K562 (cell line): Measurements from ENCODE around the gene CCSAP. TPM values are rescaled to one million over a fixed set of nuclear protein-coding genes. Genes with fewer than 3 reads are reported as not detected.

ENCODE experiments used
- ATAC-seq: fragments of 200-7000 bp; cut with Tn5 transposase; 3 replicates; pipeline ENCODE4 v1.9.1; 2020; ENCODE audit warnings: moderate library complexity
- BruUV-seq: library from RNA; stranded (reverse); fragments of 400-500 nt; replicated peaks from 2 replicates; lab custom pipeline; 2021; lab: Mats Ljungman, UMichigan
- CTCF ChIA-PET: fragments of 300-600 bp; formaldehyde crosslinking; extraction: SDS; loops from one replicate; lab custom pipeline; 2021; ENCODE audit warnings: low intra/inter-chr PET ratio; lab: Yijun Ruan, JAX
- POLR2A ChIA-PET: fragments of 300-600, 350-650 bp; sonication (Branson Sonifier 250); formaldehyde crosslinking; extraction: SDS; loops from one replicate; lab custom pipeline; 2021; ENCODE audit warnings: antibody characterized with exemption, inconsistent platforms; lab: Yijun Ruan, JAX
- DNase-seq, 4 experiments: peaks; one replicate each; pipeline versions ENCODE4 v3.0.0 to v3.0.0-alpha.2; 2011 to 2018; ENCODE audit warnings: low spot score in 3 of 4, mixed read lengths in 3 of 4; ENCODE audit errors: extremely low read depth in 1 of 4
- FAIRE-seq: peaks from 2 replicates; lab custom pipeline; 2011; peaks lifted over from hg19 to GRCh38; lab: Jason Lieb, UNC
- H2AFZ ChIP-seq: 2 replicates; pipeline ENCODE4 v1.6.0; 2011; ENCODE audit warnings: low read depth, low read length, control low read depth, inconsistent platforms
- H3K27ac ChIP-seq: fragments of 200-600 bp; 3 replicates; pipeline ENCODE4 v1.8.0; 2011; ENCODE audit warnings: low read depth, mild to moderate bottlenecking, control low read depth, inconsistent platforms, low read length, moderate library complexity, mixed read lengths; ENCODE audit errors: extremely low read depth
- H3K27me3 ChIP-seq, 2 experiments: fragments of 300-600 bp in 1 of 2; 2 replicates in 1 of 2; 3 replicates in 1 of 2; pipeline versions ENCODE4 v1.6.0 to v1.8.0; 2011; ENCODE audit warnings: inconsistent platforms in 2 of 2, low read length in 2 of 2, mild to moderate bottlenecking in 1 of 2, mixed read lengths in 1 of 2, moderate library complexity in 1 of 2; ENCODE audit not compliant: control insufficient read depth in 2 of 2, insufficient read depth in 2 of 2
- H3K36me3 ChIP-seq: fragments of 300-600 bp; 3 replicates; pipeline ENCODE4 v1.8.0; 2011; ENCODE audit warnings: mild to moderate bottlenecking, low read length, inconsistent platforms; ENCODE audit not compliant: control insufficient read depth, insufficient read depth
- H3K4me1 ChIP-seq, 2 experiments: fragments of 200-600 bp in 1 of 2; replicated peaks in 1 of 2; 2 replicates in 1 of 2; 3 replicates in 1 of 2; pipeline versions ENCODE4 v1.5.1 to v1.8.0; 2011; ENCODE audit warnings: inconsistent platforms in 2 of 2, low read length in 2 of 2, mild to moderate bottlenecking in 1 of 2, mixed read lengths in 1 of 2, moderate library complexity in 1 of 2; ENCODE audit not compliant: control insufficient read depth in 2 of 2, insufficient read depth in 2 of 2
- H3K4me2 ChIP-seq: 2 replicates; pipeline ENCODE4 v1.6.1; 2011; ENCODE audit warnings: low read length, control low read depth, inconsistent platforms, mixed read lengths; ENCODE audit not compliant: insufficient read depth
- H3K4me3 ChIP-seq: fragments of 200-600 bp; sonication (generic), shearing (Covaris generic); 2 replicates; pipeline ENCODE4 v1.5.1; 2016; ENCODE audit warnings: control low read depth, inconsistent platforms
- H3K79me2 ChIP-seq: fragments of 200-600 bp; 3 replicates; pipeline ENCODE4 v1.8.0; 2011; ENCODE audit warnings: low read length, inconsistent platforms; ENCODE audit not compliant: control insufficient read depth, insufficient read depth
- H3K9ac ChIP-seq, 2 experiments: 2 replicates each; pipeline versions ENCODE4 v1.6.0 to v1.6.1; 2011; ENCODE audit warnings: low read depth in 2 of 2, low read length in 2 of 2, control low read depth in 1 of 2, inconsistent platforms in 1 of 2, mild to moderate bottlenecking in 1 of 2, mixed read lengths in 1 of 2; ENCODE audit not compliant: insufficient read depth in 1 of 2
- H3K9me1 ChIP-seq: one replicate; pipeline ENCODE4 v1.6.0; 2011; ENCODE audit warnings: inconsistent platforms, mild to moderate bottlenecking, low read length, moderate library complexity; ENCODE audit not compliant: control insufficient read depth, insufficient read depth
- H3K9me3 ChIP-seq: replicated peaks from 2 replicates; pipeline ENCODE4 v1.5.1; 2011; ENCODE audit warnings: low read depth, low read length, inconsistent platforms; ENCODE audit not compliant: control insufficient read depth, insufficient read depth
- H4K20me1 ChIP-seq: replicated peaks from 2 replicates; pipeline ENCODE4 v1.6.1; 2011; ENCODE audit warnings: low read length, inconsistent platforms, mixed read lengths; ENCODE audit not compliant: control insufficient read depth, insufficient read depth
- CBFA2T2 ChIP-seq: fragments of 450-650 bp; conservative IDR thresholded peaks from 2 replicates; pipeline ENCODE4 v1.6.1; 2017; ENCODE audit warnings: mild to moderate bottlenecking
- CBFB ChIP-seq: sonication (generic); formaldehyde crosslinking; IDR thresholded peaks from 2 replicates; pipeline ENCODE4 v1.4.0; 2020; ENCODE audit warnings: mild to moderate bottlenecking, missing genetic modification reagents
- DMBX1 ChIP-seq: fragments of 250-450 bp; sonication (Bioruptor Pico); IDR thresholded peaks from 2 replicates; pipeline ENCODE4 v1.8.0; 2022; ENCODE audit warnings: inconsistent platforms, mild to moderate bottlenecking, moderate library complexity, borderline replicate concordance
- ETS1 ChIP-seq: conservative IDR thresholded peaks from 2 replicates; pipeline ENCODE4 v1.6.1; 2011; ENCODE audit warnings: low read depth, mild to moderate bottlenecking, low read length; ENCODE audit not compliant: control insufficient read depth
- HBP1 ChIP-seq: fragments of 450-650 bp; formaldehyde crosslinking; IDR thresholded peaks from 2 replicates; pipeline ENCODE4 v1.4.0; 2022; ENCODE audit warnings: missing genetic modification characterization
- HMBOX1 ChIP-seq: sonication (generic); IDR thresholded peaks from 2 replicates; pipeline ENCODE4 v1.6.1; 2016
- MYC ChIP-seq, 2 experiments: fragments of 250-450 bp in 1 of 2; sonication (Bioruptor Pico) in 1 of 2; IDR thresholded peaks; 2 replicates each; pipeline versions ENCODE4 v1.5.1 to v1.6.1; 2012 to 2021; ENCODE audit warnings: low read depth in 2 of 2, borderline replicate concordance in 1 of 2, improper control_type of control experiment in 1 of 2, low read length in 1 of 2, mild to moderate bottlenecking in 1 of 2, moderate library complexity in 1 of 2
- NR3C1 ChIP-seq: sonication (generic); formaldehyde crosslinking; IDR thresholded peaks from 2 replicates; pipeline ENCODE4 v1.8.1; 2022; ENCODE audit warnings: missing genetic modification reagents
- TRIM28 ChIP-seq: fragments of 450-650 bp; IDR thresholded peaks from 2 replicates; pipeline ENCODE4 v1.6.1; 2017
- U2AF1 ChIP-seq: fragments of 200-400 bp; formaldehyde crosslinking; optimal IDR thresholded peaks from 2 replicates; pipeline ENCODE3; 2017; ENCODE audit warnings: mild to moderate bottlenecking, low read depth, low read length, moderate library complexity
- ZFPM2 ChIP-seq: fragments of 250-450 bp; sonication (Bioruptor Pico); IDR thresholded peaks from 2 replicates; pipeline ENCODE4 v1.5.1; 2022; ENCODE audit warnings: mild to moderate bottlenecking
- ZNF197 ChIP-seq: fragments of 200-800 bp; sonication (Bioruptor generic); IDR thresholded peaks from 2 replicates; pipeline ENCODE4 v1.6.1; 2016; ENCODE audit warnings: low read depth, missing genetic modification characterization, missing compliant biosample characterization
- ZNF224 ChIP-seq: sonication (generic); formaldehyde crosslinking; IDR thresholded peaks from 2 replicates; pipeline ENCODE4 v1.8.0; 2022; ENCODE audit warnings: mild to moderate bottlenecking, missing genetic modification reagents
- WGBS: fragments of 100-300 bp; shearing (Covaris generic); methylation state at CpG from one replicate; pipeline ENCODE4 v1.1.6; 2016; ENCODE audit warnings: low coverage, mixed read lengths; ENCODE audit not compliant: insufficient coverage; ENCODE audit errors: missing lambda C conversion rate; 5-methylcytosine and 5-hydroxymethylcytosine counted together
- in situ Hi-C: fragments of 300-500 bp; cut with MboI; formaldehyde crosslinking; loops from 4 replicates; pipeline ENCODE4 v1.15.0; 2018; ENCODE audit warnings: inconsistent platforms, mixed read lengths
- intact Hi-C: fragments of 100-400 bp; cut with micrococcal nuclease; formaldehyde crosslinking; loops from 2 replicates; pipeline ENCODE4 v1.14.2; 2022
- polyA plus RNA-seq, 8 experiments: library from polyadenylated mRNA; depleted of rRNA in 4 of 8; stranded (reverse) in 5 of 8; unstranded in 3 of 8; fragments of >200 nt; fragmentation: Nextera tagmentation in 2 of 8; fragmentation: Illumina TruSeq in 1 of 8; extraction: Ambion mirVana in 2 of 8; extraction: Trizol in 1 of 8; gene quantifications; 2 replicates each; pipeline versions ENCODE4 v1.2.1 to v1.2.3, GENCODE V29; 2011 to 2014; ENCODE audit warnings: inconsistent platforms in 1 of 8, missing spikeins in 1 of 8
- total RNA-seq, 7 experiments: library from RNA; depleted of rRNA in 6 of 7; stranded (reverse); fragments of >200 nt in 6 of 7; fragmentation: Illumina TruSeq in 2 of 7; extraction: Trizol in 2 of 7; gene quantifications; 2 replicates each; pipeline versions ENCODE4 v1.2.1 to v1.2.3, GENCODE V29; 2011 to 2021; ENCODE audit warnings: low replicate concordance in 1 of 7

CCSAP gene
- total and polyA plus RNA-seq, 9 of the 15 experiments (the other 6 are each of a cell fraction or from before 2014, with no cell fraction given) = 3.6 to 15.9 (median 9.5) TPM

GRCh38 chr1:229297746-229298145 is 45.1 kb downstream of the CCSAP start:
- POLR2A ChIA-PET = no interaction called here
- H3K27me3 ChIP-seq = no peaks in the 10 kb centered on the region
- no peak overlapping the region for H3K4me3 ChIP-seq
- no peak overlapping the region for H3K4me2 ChIP-seq
- in situ Hi-C loops (no loop called here), intact Hi-C loops (no loop called here)
- H3K9me3 ChIP-seq = no peaks in the 10 kb centered on the region
- WGBS = 96% methylated on average over 1 of the region's 1 CpG
- BruUV-seq = no TSS peak
- ATAC-seq (no peak), DNase-seq (no peak), FAIRE-seq (no peak)
- H3K27ac ChIP-seq = no peak overlapping the region
- no peaks in the 10 kb centered on the region for H3K79me2 ChIP-seq
- H4K20me1 ChIP-seq = no peaks in the 10 kb centered on the region
- no peak for TF ChIP-seq TRIM28
- TF ChIP-seq MYC (IDR thresholded peaks at IDR 0.05; ENCODE audit: low read depth, low read length) = no peak
- no peak for TF ChIP-seq MYC (CRISPR knock-in tag; IDR thresholded peaks at IDR 0.05; ENCODE audit: borderline replicate concordance, low read depth)
- no peak for TF ChIP-seq NR3C1 (CRISPR knock-in tag)
- TF ChIP-seq ZFPM2 = no peak
- TF ChIP-seq U2AF1 = no peak
- TF ChIP-seq CBFA2T2 = no peak
- CTCF ChIA-PET = no interaction called here
- no peaks in the 10 kb centered on the region for H3K4me1 ChIP-seq
- H2AFZ ChIP-seq = no peak overlapping the region
- H3K36me3 ChIP-seq = peaks cover 53% of the 10 kb centered on the region
- no peaks in the 10 kb centered on the region for H3K9me1 ChIP-seq
- no peak overlapping the region for H3K9ac ChIP-seq

GRCh38 chr1:229296541-229296941 is 46.3 kb downstream of the CCSAP start:
- peaks cover 49% of the 10 kb centered on the region for H3K36me3 ChIP-seq
- H2AFZ ChIP-seq = no peak overlapping the region
- CTCF ChIA-PET = no interaction called here
- H3K9me3 ChIP-seq = no peaks in the 10 kb centered on the region
- POLR2A ChIA-PET = no interaction called here
- H3K4me3 ChIP-seq = no peak overlapping the region
- intact Hi-C loops (no loop called here), in situ Hi-C loops (no loop called here)
- no peak for ATAC-seq
- H3K9ac ChIP-seq = no peak overlapping the region
- no peaks in the 10 kb centered on the region for H3K27me3 ChIP-seq
- H3K27ac ChIP-seq = no peak overlapping the region
- H3K4me1 ChIP-seq = no peaks in the 10 kb centered on the region
- 97% methylated on average over 3 of the region's 3 CpGs for WGBS
- DNase-seq = no peak
- BruUV-seq = no TSS peak
- H4K20me1 ChIP-seq = no peaks in the 10 kb centered on the region
- H3K4me2 ChIP-seq = no peak overlapping the region
- no peaks in the 10 kb centered on the region for H3K79me2 ChIP-seq
- FAIRE-seq = no peak
- no peaks in the 10 kb centered on the region for H3K9me1 ChIP-seq
- no peak for TF ChIP-seq DMBX1 (CRISPR knock-in tag)
- no peak for TF ChIP-seq CBFB (CRISPR knock-in tag)
- no peak for TF ChIP-seq ZNF197
- no peak for TF ChIP-seq ETS1
- no peak for TF ChIP-seq HMBOX1
- TF ChIP-seq ZNF224 (CRISPR knock-in tag) = no peak
- TF ChIP-seq HBP1 (CRISPR knock-in tag) = no peak
